GM12872 (cell line): Measurements from ENCODE around the gene ZNF860.

Source experiments
- CTCF ChIP-seq: IDR thresholded peaks from 3 replicates; pipeline ENCODE4 v1.5.1; 2011; ENCODE audit warnings: low read depth, mild to moderate bottlenecking, low read length, moderate library complexity; ENCODE audit not compliant: insufficient read depth

Gene ZNF860

GRCh38 chr3:31981206-31982181 lies at the start of gene ZNF860, which contains the start of gene OSBPL10:
Gene ZNF860, plus strand, starts transcription at chr3:31981750. Its CDS starts 7,330 bp downstream, at chr3:31989080.
Gene OSBPL10, minus strand, starts transcription at chr3:31981262. Its CDS starts 83 bp downstream, at chr3:31981179.
- TF ChIP-seq CTCF: no peak

DNA sequence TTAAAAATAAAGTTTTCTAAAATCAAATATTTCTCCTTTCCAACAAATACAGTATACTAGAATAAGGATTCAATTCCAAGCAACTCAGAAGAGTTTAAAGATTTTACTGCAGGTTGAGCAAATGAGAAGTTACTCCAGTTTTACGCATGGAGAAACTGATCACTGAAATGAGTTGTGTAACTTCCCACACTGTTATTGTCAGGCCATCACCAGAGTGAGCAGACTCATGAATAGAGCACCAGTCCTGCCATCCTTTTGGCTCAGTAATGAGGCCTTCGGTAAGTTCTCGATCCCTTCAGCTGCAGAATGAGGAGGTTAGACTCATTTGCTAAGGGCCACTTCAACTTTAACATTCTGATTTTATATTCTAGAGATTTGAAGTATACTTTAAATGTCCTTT lies 48.6 kb upstream of the ZNF860 start:
- TF ChIP-seq CTCF: no peak

DNA sequence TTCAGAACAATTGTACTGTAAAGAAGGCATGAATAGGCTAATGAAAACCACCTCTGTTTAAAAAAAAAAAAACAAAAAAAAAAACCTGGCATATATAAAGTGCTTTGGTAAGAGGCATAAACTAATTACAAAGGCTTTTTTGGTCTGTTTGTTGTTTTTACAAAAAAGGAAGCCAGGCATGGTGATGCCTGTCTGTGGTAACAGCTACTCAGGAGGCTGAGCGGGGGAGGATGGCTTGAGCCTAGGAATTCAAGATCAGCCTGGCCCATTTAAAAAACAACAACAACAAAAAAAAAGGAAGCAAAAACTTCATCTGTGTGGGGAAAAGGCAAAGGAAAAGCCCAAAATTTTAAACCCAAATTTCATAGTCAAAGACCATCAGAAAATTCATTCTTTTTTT lies 47.5 kb upstream of the ZNF860 start:
- no peak for TF ChIP-seq CTCF

DNA sequence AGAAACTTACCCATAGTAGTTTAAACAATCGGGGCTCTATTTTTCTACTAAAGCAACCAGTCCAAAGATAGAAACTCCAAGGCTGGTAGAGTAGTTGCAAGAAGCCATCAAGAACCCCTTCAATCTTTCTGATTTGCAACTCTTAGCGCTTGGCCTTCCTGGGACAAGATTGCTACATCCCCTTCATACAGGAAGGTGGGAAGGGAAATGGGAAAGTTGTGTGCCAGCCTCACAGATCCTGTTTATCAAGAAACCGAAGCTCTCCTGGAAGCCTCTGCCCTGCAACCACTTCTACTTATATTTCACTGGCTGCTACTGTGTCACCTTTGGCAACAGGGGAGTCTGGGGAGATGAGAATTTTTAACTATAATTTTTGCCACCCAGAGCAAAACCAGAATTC lies 46.7 kb upstream of the ZNF860 start:
- TF ChIP-seq CTCF: no peak

- no peak for TF ChIP-seq CTCF
These were observed 45.0 kb upstream of the ZNF860 start for GRCh38 chr3:31936420-31937060.

GRCh38 chr3:31937225-31937624 lies 44.3 kb upstream of the ZNF860 start:
- no peak for TF ChIP-seq CTCF

DNA sequence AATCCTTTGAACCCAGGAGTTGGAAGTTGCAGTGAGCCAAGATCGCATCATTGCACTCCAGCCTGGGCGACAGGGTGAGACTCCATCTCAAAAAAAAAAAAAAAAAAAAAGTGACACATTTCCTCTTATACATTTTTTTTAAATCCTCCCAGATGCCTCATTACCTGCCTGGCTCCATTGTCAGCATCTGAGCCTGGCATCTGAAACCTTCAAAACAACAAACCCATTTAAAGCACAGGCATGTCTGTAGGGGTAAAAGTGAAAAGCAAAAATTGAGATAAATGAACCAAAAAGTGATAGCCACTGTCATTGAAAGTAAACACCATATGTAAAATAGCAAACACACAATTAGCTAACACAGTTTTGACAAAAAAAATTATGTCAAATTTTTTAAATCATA lies 39.1 kb upstream of the ZNF860 start:
- no peak for TF ChIP-seq CTCF
